Mesenchymal stem cell (in vitro differentiated cells and primary cell): ENCODE results near the gene GRHL3.

ENCODE experiments used
- DNase-seq: peaks from one replicate; pipeline ENCODE4 v3.0.0-alpha.2; 2013
- H2AFZ ChIP-seq: one replicate; pipeline ENCODE4 v1.6.1; 2013; ENCODE audit warnings: low read depth, mild to moderate bottlenecking, control low read depth, inconsistent platforms, low read length, moderate library complexity
- H2AK5ac ChIP-seq: 2 replicates; pipeline ENCODE4 v1.6.1; 2013; ENCODE audit warnings: low read length, moderate library complexity, mild to moderate bottlenecking, inconsistent platforms; ENCODE audit not compliant: severe bottlenecking
- H2BK120ac ChIP-seq: one replicate; pipeline ENCODE4 v1.6.1; 2013; ENCODE audit warnings: low read depth, mild to moderate bottlenecking, inconsistent platforms, low read length, moderate library complexity
- H2BK12ac ChIP-seq, 2 experiments: one replicate each; pipeline ENCODE4 v1.6.1; 2013; ENCODE audit warnings: inconsistent platforms in 2 of 2, low read length in 2 of 2, mild to moderate bottlenecking in 2 of 2, moderate library complexity in 2 of 2, control low read depth in 1 of 2
- H2BK15ac ChIP-seq: one replicate; pipeline ENCODE4 v1.6.1; 2013; ENCODE audit warnings: mild to moderate bottlenecking, low read depth, inconsistent platforms; ENCODE audit not compliant: poor library complexity, severe bottlenecking
- H2BK5ac ChIP-seq: 2 replicates; pipeline ENCODE4 v1.6.1; 2013; ENCODE audit warnings: low read depth, mild to moderate bottlenecking, low read length, control low read depth, inconsistent platforms; ENCODE audit not compliant: poor library complexity, severe bottlenecking
- H3K14ac ChIP-seq, 2 experiments: one replicate each; pipeline ENCODE4 v1.6.1; 2013; ENCODE audit warnings: inconsistent platforms in 2 of 2, low read length in 2 of 2, control low read depth in 1 of 2, mild to moderate bottlenecking in 1 of 2, moderate library complexity in 1 of 2
- H3K18ac ChIP-seq, 2 experiments: one replicate each; pipeline ENCODE4 v1.6.1; 2013; ENCODE audit warnings: inconsistent platforms in 2 of 2, low read length in 2 of 2, control low read depth in 1 of 2, low read depth in 1 of 2, mild to moderate bottlenecking in 1 of 2
- H3K23ac ChIP-seq, 2 experiments: one replicate each; pipeline ENCODE4 v1.6.1; 2013; ENCODE audit warnings: inconsistent platforms in 2 of 2, low read length in 2 of 2, mild to moderate bottlenecking in 2 of 2, moderate library complexity in 2 of 2, control low read depth in 1 of 2
- H3K27ac ChIP-seq: 2 replicates; pipeline ENCODE4 v1.5.1; 2013; ENCODE audit warnings: mild to moderate bottlenecking, moderate library complexity, low read length, control low read depth, inconsistent platforms; ENCODE audit not compliant: poor library complexity, severe bottlenecking
- H3K27me3 ChIP-seq, 2 experiments: 2 replicates each; pipeline versions ENCODE4 v1.6.1 to v1.7.0; 2013; ENCODE audit warnings: low read length in 2 of 2, mild to moderate bottlenecking in 2 of 2, moderate library complexity in 2 of 2, control low read depth in 1 of 2, inconsistent platforms in 1 of 2; ENCODE audit not compliant: control insufficient read depth in 1 of 2, insufficient read depth in 1 of 2
- H3K36me3 ChIP-seq, 2 experiments: 2 replicates each; pipeline versions ENCODE4 v1.6.1 to v1.7.0; 2013; ENCODE audit warnings: low read length in 2 of 2, control low read depth in 1 of 2, inconsistent platforms in 1 of 2, low read depth in 1 of 2, mild to moderate bottlenecking in 1 of 2; ENCODE audit not compliant: insufficient read depth in 2 of 2, control insufficient read depth in 1 of 2
- H3K4ac ChIP-seq, 2 experiments: one replicate each; pipeline ENCODE4 v1.6.1; 2013; ENCODE audit warnings: inconsistent platforms in 2 of 2, low read length in 2 of 2, mild to moderate bottlenecking in 2 of 2, moderate library complexity in 2 of 2, control low read depth in 1 of 2, low read depth in 1 of 2
- H3K4me1 ChIP-seq: 2 replicates; pipeline ENCODE4 v1.6.1; 2013; ENCODE audit warnings: low read depth, low read length, control low read depth; ENCODE audit not compliant: control insufficient read depth, insufficient read depth
- H3K4me2 ChIP-seq: 2 replicates; pipeline ENCODE4 v1.6.1; 2013; ENCODE audit warnings: low read length, mild to moderate bottlenecking, inconsistent platforms; ENCODE audit not compliant: poor library complexity, severe bottlenecking
- H3K4me3 ChIP-seq, 2 experiments: 2 replicates each; pipeline versions ENCODE4 v1.5.1 to v1.7.0; 2013; ENCODE audit warnings: low read length in 2 of 2, mild to moderate bottlenecking in 2 of 2, control low read depth in 1 of 2, low read depth in 1 of 2; ENCODE audit not compliant: insufficient read depth in 1 of 2
- H3K79me1 ChIP-seq: replicated peaks from 2 replicates; pipeline ENCODE4 v1.6.1; 2013; ENCODE audit warnings: mild to moderate bottlenecking, control low read depth, low read length, inconsistent platforms; ENCODE audit not compliant: poor library complexity, severe bottlenecking
- H3K9ac ChIP-seq: 2 replicates; pipeline ENCODE4 v1.7.0; 2013; ENCODE audit warnings: mild to moderate bottlenecking, low read length, moderate library complexity
- H3K9me3 ChIP-seq: 2 replicates; pipeline ENCODE4 v1.7.0; 2013; ENCODE audit warnings: mild to moderate bottlenecking, low read length; ENCODE audit not compliant: control insufficient read depth
- H4K8ac ChIP-seq: one replicate; pipeline ENCODE4 v1.6.1; 2013; ENCODE audit warnings: inconsistent platforms, mild to moderate bottlenecking, low read length, moderate library complexity
- H4K91ac ChIP-seq: one replicate; pipeline ENCODE4 v1.6.1; 2013; ENCODE audit warnings: mild to moderate bottlenecking, low read length, inconsistent platforms
- WGBS: methylation state at CpG from one replicate; pipeline ENCODE4 v1.1.7; 2013; ENCODE audit warnings: mixed read lengths; 5-methylcytosine and 5-hydroxymethylcytosine counted together

The GRHL3 gene

GRCh38 chr1:24353292-24353891 lies 34.2 kb downstream of the GRHL3 start:
- Histone ChIP-seq H3K18ac (no peak overlapping the region), H3K9ac (no peak overlapping the region), H2AFZ (no peak overlapping the region)

GRCh38 chr1:24355466-24355865 lies 36.3 kb downstream of the GRHL3 start:
- Histone ChIP-seq H4K91ac (no peak overlapping the region), H3K4me1 (peaks cover 7% of the 10 kb centered on the region), H3K14ac (no peak overlapping the region), H4K8ac (no peak overlapping the region), H3K9me3 (no peaks in the 10 kb centered on the region), H2BK5ac (no peak overlapping the region), H3K18ac (no peak overlapping the region), H2BK15ac (no peak overlapping the region), H3K27ac (no peak overlapping the region), H2AFZ (no peak overlapping the region), H3K4me3 (no peak overlapping the region), H3K27me3 (peaks cover 0 to 9% of the 10 kb centered on the region in 2 experiments), H3K4ac (no peak overlapping the region), H2AK5ac (no peak overlapping the region), H3K4me2 (no peak overlapping the region), H3K79me1 (no peaks in the 10 kb centered on the region), H2BK12ac (no peak overlapping the region), H3K9ac (no peak overlapping the region), H3K23ac (no peak overlapping the region), H3K36me3 (peaks cover 9 to 18% of the 10 kb centered on the region in 2 experiments), H2BK120ac (no peak overlapping the region)
- WGBS: 91% methylated on average over 3 of the region's 3 CpGs
- no peak for DNase-seq

More at GRCh38 chr1:24353292-24353891, 34.2 kb downstream of the GRHL3 start:
- H3K9me3 ChIP-seq: no peaks in the 10 kb centered on the region
- DNase-seq: no peak
- no peak overlapping the region for H2BK5ac ChIP-seq
- 76% methylated on average over 4 of the region's 4 CpGs for WGBS
- no peaks in the 10 kb centered on the region for H3K79me1 ChIP-seq
- H4K8ac ChIP-seq: no peak overlapping the region
- no peak overlapping the region for H3K23ac ChIP-seq
- H3K4ac ChIP-seq: no peak overlapping the region
- no peak overlapping the region for H3K4me3 ChIP-seq
- H3K14ac ChIP-seq: no peak overlapping the region
- H4K91ac ChIP-seq: no peak overlapping the region
- H2AK5ac ChIP-seq: no peak overlapping the region
- H2BK15ac ChIP-seq: no peak overlapping the region
- no peak overlapping the region for H3K27ac ChIP-seq
- no peak overlapping the region for H2BK12ac ChIP-seq
- peaks cover 7% of the 10 kb centered on the region for H3K4me1 ChIP-seq
- peaks cover 9 to 14% of the 10 kb centered on the region in 2 experiments for H3K36me3 ChIP-seq
- H2BK120ac ChIP-seq: no peak overlapping the region
- peaks cover 10 to 15% of the 10 kb centered on the region in 2 experiments for H3K27me3 ChIP-seq
- no peak overlapping the region for H3K4me2 ChIP-seq

- Histone ChIP-seq H3K4me1 (peaks cover 4% of the 10 kb centered on the region), H2AFZ (no peak overlapping the region), H3K9me3 (no peaks in the 10 kb centered on the region), H2BK5ac (no peak overlapping the region), H2AK5ac (no peak overlapping the region), H3K79me1 (no peaks in the 10 kb centered on the region), H4K91ac (no peak overlapping the region), H3K27ac (no peak overlapping the region), H3K9ac (no peak overlapping the region), H3K4me3 (no peak overlapping the region), H2BK12ac (no peak overlapping the region), H2BK15ac (no peak overlapping the region), H2BK120ac (no peak overlapping the region), H3K18ac (no peak overlapping the region), H3K4me2 (no peak overlapping the region), H3K36me3 (peaks cover 9 to 18% of the 10 kb centered on the region in 2 experiments), H4K8ac (no peak overlapping the region), H3K23ac (no peak overlapping the region), H3K14ac (no peak overlapping the region), H3K4ac (no peak overlapping the region), H3K27me3 (peaks cover 0 to 9% of the 10 kb centered on the region in 2 experiments)
- WGBS: 97% methylated on average over 6 of the region's 7 CpGs
- no peak for DNase-seq
These were observed 37.9 kb downstream of the GRHL3 start for GRCh38 chr1:24357038-24357437.

DNA sequence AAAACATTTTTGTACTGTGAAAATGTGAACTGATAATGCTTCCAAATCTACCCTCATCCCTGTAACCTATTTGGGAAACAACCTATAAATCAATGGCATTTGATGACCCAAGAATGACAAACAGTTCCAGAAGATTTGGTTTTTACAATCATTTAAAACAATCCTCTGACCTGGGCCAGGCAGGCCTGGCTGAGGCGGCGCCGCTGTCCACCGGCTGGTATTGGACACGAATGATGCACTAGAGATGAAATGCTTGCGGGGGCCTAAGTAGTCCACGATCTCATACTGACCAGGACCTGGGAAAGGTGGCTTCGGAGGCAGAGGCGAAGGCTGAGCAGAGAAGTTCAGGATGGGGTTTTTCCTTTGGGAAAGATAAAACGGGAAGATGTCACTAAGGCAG lies 41.5 kb downstream of the GRHL3 start:
- Histone ChIP-seq H3K14ac (no peak overlapping the region), H3K27me3 (peaks cover 0 to 7% of the 10 kb centered on the region in 2 experiments), H2BK15ac (no peak overlapping the region), H3K4me2 (no peak overlapping the region), H3K79me1 (no peaks in the 10 kb centered on the region), H2AFZ (no peak overlapping the region), H3K23ac (no peak overlapping the region), H2BK5ac (no peak overlapping the region), H3K27ac (no peak overlapping the region), H3K4me1 (peaks cover 14% of the 10 kb centered on the region), H4K8ac (no peak overlapping the region), H2AK5ac (no peak overlapping the region), H3K18ac (no peak overlapping the region), H3K4me3 (no peak overlapping the region), H3K9ac (no peak overlapping the region), H2BK12ac (no peak overlapping the region), H2BK120ac (no peak overlapping the region), H3K4ac (no peak overlapping the region), H3K36me3 (peaks cover 5 to 18% of the 10 kb centered on the region in 2 experiments), H3K9me3 (no peaks in the 10 kb centered on the region), H4K91ac (no peak overlapping the region)
- WGBS: 97% methylated on average over 10 of the region's 10 CpGs
- no peak for DNase-seq
